ENCODE data around the gene LYPD3.
"Not testable (repeated sequence)": the region's sequence is repeated elsewhere in the genome, so short reads cannot be mapped to it uniquely, and the experiment has no call there.

The LYPD3 gene

GRCh38 chr19:43438291-43439031 is 26.9 kb downstream of the LYPD3 start:
- no peaks in the 10 kb centered on the region for H3K9me3 ChIP-seq
- peaks cover 3% of the 10 kb centered on the region for H3K27me3 ChIP-seq
- no peak overlapping the region for H3K27ac ChIP-seq
- no peaks in the 10 kb centered on the region for H3K36me3 ChIP-seq
- H3K4me1 ChIP-seq (ENCODE audit: control insufficient read depth in 1 of 2, insufficient read depth in 1 of 2, low read depth in 1 of 2, low read length in 1 of 2): peaks cover 10 to 14% of the 10 kb centered on the region in 2 experiments
- TF ChIP-seq, protein P1, sequence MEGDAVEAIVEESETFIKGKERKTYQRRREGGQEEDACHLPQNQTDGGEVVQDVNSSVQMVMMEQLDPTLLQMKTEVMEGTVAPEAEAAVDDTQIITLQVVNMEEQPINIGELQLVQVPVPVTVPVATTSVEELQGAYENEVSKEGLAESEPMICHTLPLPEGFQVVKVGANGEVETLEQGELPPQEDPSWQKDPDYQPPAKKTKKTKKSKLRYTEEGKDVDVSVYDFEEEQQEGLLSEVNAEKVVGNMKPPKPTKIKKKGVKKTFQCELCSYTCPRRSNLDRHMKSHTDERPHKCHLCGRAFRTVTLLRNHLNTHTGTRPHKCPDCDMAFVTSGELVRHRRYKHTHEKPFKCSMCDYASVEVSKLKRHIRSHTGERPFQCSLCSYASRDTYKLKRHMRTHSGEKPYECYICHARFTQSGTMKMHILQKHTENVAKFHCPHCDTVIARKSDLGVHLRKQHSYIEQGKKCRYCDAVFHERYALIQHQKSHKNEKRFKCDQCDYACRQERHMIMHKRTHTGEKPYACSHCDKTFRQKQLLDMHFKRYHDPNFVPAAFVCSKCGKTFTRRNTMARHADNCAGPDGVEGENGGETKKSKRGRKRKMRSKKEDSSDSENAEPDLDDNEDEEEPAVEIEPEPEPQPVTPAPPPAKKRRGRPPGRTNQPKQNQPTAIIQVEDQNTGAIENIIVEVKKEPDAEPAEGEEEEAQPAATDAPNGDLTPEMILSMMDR (IDR thresholded peaks at IDR 0.05): no peak
- H3K4me3 ChIP-seq (ENCODE audit: low read depth in 1 of 2, low read length in 1 of 2): no peak overlapping the region

- Histone ChIP-seq H3K27me3 (peaks cover 3% of the 10 kb centered on the region), H3K36me3 (no peaks in the 10 kb centered on the region), H3K4me3 (ENCODE audit: low read depth in 1 of 2, low read length in 1 of 2) (no peak overlapping the region), H3K27ac (no peak overlapping the region), H3K4me1 (ENCODE audit: control insufficient read depth in 1 of 2, insufficient read depth in 1 of 2, low read depth in 1 of 2, low read length in 1 of 2) (peaks cover 10 to 14% of the 10 kb centered on the region in 2 experiments), H3K9me3 (no peaks in the 10 kb centered on the region)
- TF ChIP-seq, protein P1 (IDR thresholded peaks at IDR 0.05): no peak
Observed at GRCh38 chr19:43437712-43438111, 27.7 kb downstream of the LYPD3 start.

GRCh38 chr19:43437284-43437683 is 28.1 kb downstream of the LYPD3 start:
- H3K27me3 ChIP-seq; H3K36me3 ChIP-seq; H3K9me3 ChIP-seq; H3K27ac ChIP-seq; H3K4me3 ChIP-seq (ENCODE audit: low read depth in 1 of 2, low read length in 1 of 2): not testable (repeated sequence)
- peaks cover 10 to 14% of the 10 kb centered on the region in 2 experiments for H3K4me1 ChIP-seq (ENCODE audit: control insufficient read depth in 1 of 2, insufficient read depth in 1 of 2, low read depth in 1 of 2, low read length in 1 of 2)

DNA sequence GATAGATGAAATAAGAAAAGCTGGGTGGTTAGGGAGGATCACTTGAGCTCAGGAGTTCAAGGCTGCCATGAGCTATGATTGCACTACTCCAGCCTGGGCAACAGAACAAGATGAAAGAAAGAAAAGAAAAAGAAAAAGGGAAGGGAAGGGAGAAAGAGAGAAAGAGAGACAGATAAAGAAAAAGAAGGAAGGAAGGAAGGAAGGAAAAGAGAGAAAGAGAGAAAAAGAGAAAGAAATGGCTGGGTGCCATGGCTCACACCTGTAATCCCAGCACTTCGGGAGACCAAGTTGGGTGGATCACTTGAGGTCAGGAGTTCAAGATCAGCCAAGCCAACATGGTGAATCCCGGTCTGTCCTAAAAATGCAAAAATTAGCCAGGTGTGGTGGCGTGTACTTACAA is 29.6 kb downstream of the LYPD3 start:
- Histone ChIP-seq H3K36me3 (no peaks in the 10 kb centered on the region), H3K4me1 (ENCODE audit: control insufficient read depth in 1 of 2, insufficient read depth in 1 of 2, low read depth in 1 of 2, low read length in 1 of 2) (peaks cover 10 to 14% of the 10 kb centered on the region in 2 experiments), H3K4me3 (ENCODE audit: low read depth in 1 of 2, low read length in 1 of 2) (no peak overlapping the region), H3K27me3 (peaks cover 3% of the 10 kb centered on the region), H3K9me3 (no peaks in the 10 kb centered on the region), H3K27ac (no peak overlapping the region)
- TF ChIP-seq, protein P1 (IDR thresholded peaks at IDR 0.05): no peak

GRCh38 chr19:43433689-43434088 is 31.7 kb downstream of the LYPD3 start:
- Histone ChIP-seq H3K4me3 (ENCODE audit: low read depth in 1 of 2, low read length in 1 of 2) (no peak overlapping the region), H3K4me1 (ENCODE audit: control insufficient read depth in 1 of 2, insufficient read depth in 1 of 2, low read depth in 1 of 2, low read length in 1 of 2) (peaks cover 5% of the 10 kb centered on the region in 2 experiments), H3K27ac (no peak overlapping the region), H3K27me3 (no peaks in the 10 kb centered on the region), H3K9me3 (no peaks in the 10 kb centered on the region), H3K36me3 (no peaks in the 10 kb centered on the region)
- TF ChIP-seq, protein P1 (IDR thresholded peaks at IDR 0.05): no peak

DNA sequence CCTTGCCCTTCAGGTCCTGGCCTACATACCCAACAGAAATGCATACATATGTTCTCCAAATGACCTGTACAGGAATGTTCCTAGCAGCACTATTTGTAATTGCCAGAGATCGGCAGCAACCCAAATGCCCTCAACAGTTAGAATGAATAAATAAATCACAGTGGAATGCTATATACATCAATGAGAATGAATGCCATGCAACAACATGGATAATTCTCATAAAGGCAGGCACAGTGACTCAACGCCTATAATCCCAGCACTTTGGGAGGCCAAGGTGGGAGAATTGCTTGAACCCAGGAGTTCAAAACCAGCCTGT is 32.1 kb downstream of the LYPD3 start:
- Histone ChIP-seq H3K4me3 (ENCODE audit: low read depth in 1 of 2, low read length in 1 of 2) (no peak overlapping the region), H3K36me3 (no peaks in the 10 kb centered on the region), H3K9me3 (no peaks in the 10 kb centered on the region), H3K27me3 (no peaks in the 10 kb centered on the region), H3K27ac (no peak overlapping the region), H3K4me1 (ENCODE audit: control insufficient read depth in 1 of 2, insufficient read depth in 1 of 2, low read depth in 1 of 2, low read length in 1 of 2) (peaks cover 1 to 2% of the 10 kb centered on the region in 2 experiments)
- TF ChIP-seq, protein P1 (IDR thresholded peaks at IDR 0.05): no peak

All from neutrophil (primary cell).